GM19438 (cell line): Measurements from ENCODE around the gene CFB.
A peak's percentile ranks its signal among the peaks of the same experiment; 100 is the strongest.
"Not testable (repeated sequence)": the region's sequence is repeated elsewhere in the genome, so short reads cannot be mapped to it uniquely, and the experiment has no call there.

ENCODE experiments used
- ATAC-seq: cut with Tn5 transposase; IDR thresholded peaks from one replicate; pipeline ENCODE4 v1.9.1; 2021; ENCODE audit warnings: low read depth; ENCODE audit not compliant: unreplicated experiment

The CFB gene

GRCh38 chr6:31969712-31970603 is 24.1 kb downstream of the CFB start:
- no peak for ATAC-seq

- no peak for ATAC-seq
Measured at GRCh38 chr6:31970604-31971271, 24.8 kb downstream of the CFB start.

GRCh38 chr6:31971279-31971992 is 25.5 kb downstream of the CFB start:
- peak; percentile 2 for ATAC-seq

GRCh38 chr6:31971993-31972708 is 26.3 kb downstream of the CFB start, which contains the start of gene DXO:
Gene DXO (minus strand): TSS chr6:31972138. CDS start chr6:31971675, 463 bp downstream.
- ATAC-seq: peak; percentile 81

GRCh38 chr6:31972709-31973350 is 26.9 kb downstream of the CFB start:
- no peak for ATAC-seq

GRCh38 chr6:31976065-31976464 is 30.2 kb downstream of the CFB start:
- not testable (repeated sequence) for ATAC-seq

- ATAC-seq: no peak
Measured at GRCh38 chr6:31977816-31978431, 32.0 kb downstream of the CFB start.

DNA sequence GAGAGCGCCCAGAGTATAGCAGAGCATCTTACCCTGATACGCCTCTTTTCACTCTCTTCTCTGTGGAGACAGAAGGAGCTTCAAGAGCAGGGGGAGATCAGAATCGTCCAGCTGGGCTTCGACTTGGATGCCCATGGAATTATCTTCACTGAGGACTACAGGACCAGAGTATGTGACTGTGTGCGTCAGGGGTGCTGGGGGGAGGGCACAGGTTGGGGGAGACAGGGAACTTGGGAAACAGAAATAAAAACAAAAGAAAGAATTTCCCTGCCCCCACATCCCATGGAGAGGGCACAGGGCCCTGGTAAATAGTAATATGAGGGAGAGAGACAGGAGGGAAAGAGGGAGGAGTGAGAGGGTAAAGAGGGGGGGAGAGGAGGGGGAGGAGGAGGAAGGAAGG is 32.9 kb downstream of the CFB start:
- ATAC-seq: no peak

DNA sequence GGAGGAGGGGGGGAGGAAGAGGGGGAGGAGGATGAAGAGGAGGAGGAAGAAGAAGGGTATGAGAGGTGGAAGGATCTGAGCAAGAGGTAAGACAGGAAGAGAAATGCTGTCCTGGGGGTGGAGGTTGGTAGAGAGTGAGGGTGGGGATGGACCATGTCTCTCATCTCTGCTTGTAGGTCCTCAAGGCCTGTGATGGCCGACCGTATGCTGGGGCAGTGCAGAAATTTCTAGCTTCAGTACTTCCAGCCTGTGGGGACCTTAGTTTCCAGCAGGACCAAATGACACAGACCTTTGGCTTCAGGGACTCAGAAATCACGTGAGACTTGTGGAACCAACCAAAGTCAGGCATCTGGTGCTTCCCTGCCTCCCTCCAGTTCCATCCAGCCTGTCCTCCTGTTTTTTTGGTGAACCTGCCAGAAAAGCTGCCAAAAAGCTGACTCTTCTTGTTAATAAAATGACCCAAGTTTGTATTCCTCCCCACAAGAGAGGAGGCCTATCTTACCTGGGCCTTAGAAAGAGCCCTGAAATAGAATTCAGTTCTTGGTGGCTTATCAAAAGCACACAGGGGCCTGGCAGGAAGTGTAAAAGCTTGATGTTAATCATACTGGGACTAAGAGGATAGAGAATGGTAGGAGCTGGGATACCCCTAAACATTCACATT is 33.5 kb downstream of the CFB start:
- no peak for ATAC-seq

- not testable (repeated sequence) for ATAC-seq
Measured at GRCh38 chr6:31980195-31980876, 34.4 kb downstream of the CFB start.

DNA sequence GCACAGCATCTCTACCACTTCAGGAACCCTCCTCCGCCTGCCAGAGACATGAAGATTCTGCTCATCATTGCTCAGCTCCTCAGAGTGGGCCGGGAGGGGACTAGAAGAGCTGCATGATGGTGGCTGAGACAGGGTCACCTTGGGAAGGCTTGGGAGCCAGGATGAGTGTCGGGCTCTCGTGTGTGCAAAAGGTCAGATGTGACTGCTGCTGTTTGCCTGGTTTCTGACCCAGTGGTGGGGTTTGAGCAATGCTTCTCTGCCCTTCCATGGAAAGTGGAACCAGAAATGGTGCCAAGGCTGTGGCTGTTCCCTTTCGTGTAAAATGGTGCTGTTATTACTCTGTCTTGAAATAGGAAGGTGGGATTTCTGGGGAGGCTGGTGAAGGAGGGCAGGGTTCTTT is 35.1 kb downstream of the CFB start:
- not testable (repeated sequence) for ATAC-seq

DNA sequence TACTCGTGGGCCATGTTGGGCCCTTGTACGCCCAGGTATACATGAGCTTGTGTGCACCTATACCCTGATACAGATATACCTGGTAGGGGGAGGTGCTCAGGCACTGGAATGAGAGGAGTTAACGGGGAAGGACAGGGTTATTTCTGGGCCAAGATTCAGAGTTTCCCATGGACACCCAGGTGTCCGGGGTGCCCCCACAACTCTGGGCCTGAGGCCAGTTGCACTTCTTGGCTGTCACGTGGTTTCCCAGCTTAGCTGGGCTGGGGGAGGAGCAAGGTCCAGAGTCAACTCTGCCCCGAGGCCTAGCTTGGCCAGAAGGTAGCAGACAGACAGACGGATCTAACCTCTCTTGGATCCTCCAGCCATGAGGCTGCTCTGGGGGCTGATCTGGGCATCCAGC is 35.8 kb downstream of the CFB start, which contains the start of gene C4A:
Gene C4A, plus strand, starts transcription at position 314 of the 400 bp plus-strand sequence. Its CDS starts 51 bp downstream, at position 365.
- ATAC-seq: not testable (repeated sequence)

DNA sequence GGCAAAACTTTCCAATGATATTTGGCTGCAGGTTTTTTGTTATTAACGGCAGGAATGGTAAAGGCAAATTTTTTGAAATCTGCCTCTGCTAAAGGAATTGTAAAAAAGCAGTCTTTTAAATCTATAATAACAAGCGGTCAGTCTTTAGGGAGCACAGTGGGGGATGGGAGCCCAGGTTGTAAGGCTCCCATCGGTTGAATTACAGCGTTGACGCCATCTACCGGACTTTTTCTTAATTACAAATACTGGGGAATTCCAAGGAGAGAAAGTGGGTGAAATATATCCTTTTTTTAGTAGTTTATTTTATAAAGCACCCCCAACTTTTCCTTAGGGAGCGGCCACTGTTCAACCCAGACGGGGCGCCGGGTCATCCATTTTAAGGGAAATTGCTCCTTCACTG is 43.5 kb downstream of the CFB start:
- not testable (repeated sequence) for ATAC-seq

GRCh38 chr6:31994421-31994820 is 48.5 kb downstream of the CFB start:
- ATAC-seq: not testable (repeated sequence)

DNA sequence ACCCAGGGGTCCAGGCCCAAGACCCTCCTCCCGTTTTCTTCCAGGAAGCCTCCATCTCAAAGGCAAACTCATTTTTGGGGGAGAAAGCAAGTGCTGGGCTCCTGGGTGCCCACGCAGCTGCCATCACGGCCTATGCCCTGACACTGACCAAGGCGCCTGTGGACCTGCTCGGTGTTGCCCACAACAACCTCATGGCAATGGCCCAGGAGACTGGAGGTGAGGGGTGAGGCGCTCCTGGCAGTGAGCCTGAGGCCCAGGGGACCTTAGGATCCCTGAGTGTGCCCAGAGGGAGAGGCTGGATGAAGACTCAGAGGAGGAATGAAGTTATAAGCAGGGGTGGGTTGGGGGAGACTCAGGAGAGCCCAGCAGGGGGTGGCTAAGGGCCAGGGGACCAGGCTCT is 50.5 kb downstream of the CFB start:
- not testable (repeated sequence) for ATAC-seq
